ENCODE data around the gene RNF6. TPM values are rescaled to one million over a fixed set of nuclear protein-coding genes. Genes with fewer than 3 reads are reported as not detected.
A peak's percentile ranks its signal among the peaks of the same experiment; 100 is the strongest.
"Not testable (repeated sequence)": the region's sequence is repeated elsewhere in the genome, so short reads cannot be mapped to it uniquely, and the experiment has no call there.

Gene RNF6
- 10 to 100 TPM in 2 of 3 donors, 1 to 10 TPM in 1; 9.8 to 18.3 (median 15.9) TPM for polyA plus RNA-seq

- WGBS, 3 donors, result 0 to 1% (median 0%) methylated on average over 66 to 67 of the region's 67 CpGs
- peak within 1 kb of the TSS; percentile 94 for H3K27ac ChIP-seq (ENCODE audit: low read depth, low read length)
Observed at GRCh38 chr13:26221721-26222519, at the start of gene RNF6. Gene RNF6 (minus strand): TSS chr13:26222314. CDS start chr13:26219649, 2,665 bp downstream.

- WGBS, 3 donors, result 45 to 97% (median 95%) methylated on average over 3 of the region's 3 CpGs
- no peak overlapping the region for H3K27ac ChIP-seq (ENCODE audit: low read depth, low read length)
Observed at GRCh38 chr13:26270707-26271106, 48.6 kb upstream of the RNF6 start.

- no peak overlapping the region for H3K27ac ChIP-seq (ENCODE audit: low read depth, low read length)
- WGBS, 3 donors, result 76 to 87% (median 84%) methylated on average over 3 of the region's 3 CpGs
Observed at GRCh38 chr13:26266311-26266710, 44.2 kb upstream of the RNF6 start.

- WGBS, 3 donors, result 97 to 99% (median 99%) methylated on average over 2 of the region's 2 CpGs
- no peak overlapping the region for H3K27ac ChIP-seq (ENCODE audit: low read depth, low read length)
Observed at GRCh38 chr13:26262156-26262555, 40.0 kb upstream of the RNF6 start.

- no peak overlapping the region for H3K27ac ChIP-seq (ENCODE audit: low read depth, low read length)
- 82 to 89% (median 89%) methylated on average over 3 of the region's 3 CpGs for WGBS, 3 donors
Observed at GRCh38 chr13:26259634-26260033, 37.5 kb upstream of the RNF6 start.

GRCh38 chr13:26257049-26257448 is 34.9 kb upstream of the RNF6 start:
- 47 to 71% (median 59%) methylated on average over 2 of the region's 2 CpGs for WGBS, 3 donors
- no peak overlapping the region for H3K27ac ChIP-seq (ENCODE audit: low read depth, low read length)

GRCh38 chr13:26255691-26256277 is 33.7 kb upstream of the RNF6 start:
- 29 to 62% (median 60%) methylated on average over 10 of the region's 10 CpGs for WGBS, 3 donors
- no peak overlapping the region for H3K27ac ChIP-seq (ENCODE audit: low read depth, low read length)

- H3K27ac ChIP-seq (ENCODE audit: low read depth, low read length), result no peak overlapping the region
- 0 to 2% (median 2%) methylated on average over 7 of the region's 7 CpGs for WGBS, 3 donors
Observed at GRCh38 chr13:26255115-26255514, 33.0 kb upstream of the RNF6 start.

GRCh38 chr13:26254583-26255111 is 32.5 kb upstream of the RNF6 start:
- 0 to 1% (median 1%) methylated on average over 35 of the region's 35 CpGs for whole genome bisulfite sequencing, 3 donors
- H3K27ac ChIP-seq (ENCODE audit: low read depth, low read length), result no peak overlapping the region

- 0 to 1% (median 0%) methylated on average over 53 to 79 of the region's 79 CpGs for WGBS, 3 donors
- peak within 1 kb of the TSS; percentile 74 for H3K27ac ChIP-seq (ENCODE audit: low read depth, low read length)
Observed at GRCh38 chr13:26253787-26254582, 31.9 kb upstream of the RNF6 start, which contains the start of gene CDK8. Gene CDK8 (plus strand): TSS chr13:26254129. CDS start chr13:26254642, 513 bp downstream.

GRCh38 chr13:26253262-26253786 is 31.2 kb upstream of the RNF6 start:
- WGBS, 3 donors, result 36 to 45% (median 39%) methylated on average over 9 of the region's 9 CpGs
- no peak overlapping the region for H3K27ac ChIP-seq (ENCODE audit: low read depth, low read length)

- WGBS, 3 donors, result 72 to 93% (median 81%) methylated on average over 4 of the region's 4 CpGs
- H3K27ac ChIP-seq (ENCODE audit: low read depth, low read length), result not testable (repeated sequence)
Observed at GRCh38 chr13:26252006-26252405, 29.9 kb upstream of the RNF6 start.

GRCh38 chr13:26249551-26249950 is 27.4 kb upstream of the RNF6 start:
- no peak overlapping the region for H3K27ac ChIP-seq (ENCODE audit: low read depth, low read length)

GRCh38 chr13:26247608-26248007 is 25.5 kb upstream of the RNF6 start:
- no peak overlapping the region for H3K27ac ChIP-seq (ENCODE audit: low read depth, low read length)
- WGBS, 3 donors, result 43 to 50% (median 45%) methylated on average over 3 of the region's 3 CpGs

GRCh38 chr13:26247011-26247410 is 24.9 kb upstream of the RNF6 start:
- WGBS, 3 donors, result 64 to 76% (median 73%) methylated on average over 2 of the region's 2 CpGs
- no peak overlapping the region for H3K27ac ChIP-seq (ENCODE audit: low read depth, low read length)

- H3K27ac ChIP-seq (ENCODE audit: low read depth, low read length), result no peak overlapping the region
- 60 to 69% (median 65%) methylated on average over 5 of the region's 5 CpGs for WGBS, 3 donors
Observed at GRCh38 chr13:26246154-26246553, 24.0 kb upstream of the RNF6 start.

GRCh38 chr13:26236296-26236695 is 14.2 kb upstream of the RNF6 start:
- WGBS, 3 donors, result 42 to 54% (median 48%) methylated on average over 1 of the region's 1 CpG
- no peak overlapping the region for H3K27ac ChIP-seq (ENCODE audit: low read depth, low read length)

GRCh38 chr13:26230703-26231102 is 8.6 kb upstream of the RNF6 start:
- no peak overlapping the region for H3K27ac ChIP-seq (ENCODE audit: low read depth, low read length)
- WGBS, 3 donors, result 52 to 58% (median 55%) methylated on average over 6 of the region's 6 CpGs
